GM19467 (cell line): Measurements from ENCODE around the gene GPR39.

Experiments
- ATAC-seq: cut with Tn5 transposase; IDR thresholded peaks from one replicate; pipeline ENCODE4 v1.9.1; 2021; ENCODE audit warnings: mild to moderate bottlenecking, moderate library complexity; ENCODE audit not compliant: unreplicated experiment

GPR39 gene

DNA sequence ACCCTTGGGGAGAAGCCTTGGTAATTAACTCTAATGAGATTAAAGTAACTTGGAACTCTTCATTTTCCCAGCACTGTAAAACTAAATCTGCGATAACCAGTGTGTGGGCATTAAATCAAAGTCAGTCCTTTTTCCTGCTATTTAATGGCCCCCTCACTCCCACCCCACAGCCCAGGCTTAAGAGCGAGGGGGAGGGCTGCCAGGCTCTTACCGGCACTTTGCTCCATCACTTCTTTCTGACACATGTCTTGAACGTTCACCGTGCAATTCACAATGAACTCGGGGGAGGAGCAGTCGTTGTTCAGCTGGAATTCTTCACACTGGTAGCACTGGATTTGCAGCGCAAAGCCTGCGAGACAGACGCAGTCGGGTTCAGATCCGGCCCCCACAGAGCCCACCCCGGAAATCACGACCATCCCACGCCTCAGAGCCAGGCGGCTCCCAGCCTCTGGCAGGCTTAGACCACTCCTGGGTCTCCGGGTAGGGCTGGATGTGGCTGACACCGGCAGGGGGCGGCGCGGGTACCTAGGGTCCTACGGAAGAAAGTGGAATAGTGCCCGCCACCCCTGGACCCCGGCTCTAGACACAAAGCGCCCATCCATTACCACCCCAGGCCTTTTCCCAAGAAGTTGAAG is 251.7 kb downstream of the GPR39 start:
- no peak for ATAC-seq

DNA sequence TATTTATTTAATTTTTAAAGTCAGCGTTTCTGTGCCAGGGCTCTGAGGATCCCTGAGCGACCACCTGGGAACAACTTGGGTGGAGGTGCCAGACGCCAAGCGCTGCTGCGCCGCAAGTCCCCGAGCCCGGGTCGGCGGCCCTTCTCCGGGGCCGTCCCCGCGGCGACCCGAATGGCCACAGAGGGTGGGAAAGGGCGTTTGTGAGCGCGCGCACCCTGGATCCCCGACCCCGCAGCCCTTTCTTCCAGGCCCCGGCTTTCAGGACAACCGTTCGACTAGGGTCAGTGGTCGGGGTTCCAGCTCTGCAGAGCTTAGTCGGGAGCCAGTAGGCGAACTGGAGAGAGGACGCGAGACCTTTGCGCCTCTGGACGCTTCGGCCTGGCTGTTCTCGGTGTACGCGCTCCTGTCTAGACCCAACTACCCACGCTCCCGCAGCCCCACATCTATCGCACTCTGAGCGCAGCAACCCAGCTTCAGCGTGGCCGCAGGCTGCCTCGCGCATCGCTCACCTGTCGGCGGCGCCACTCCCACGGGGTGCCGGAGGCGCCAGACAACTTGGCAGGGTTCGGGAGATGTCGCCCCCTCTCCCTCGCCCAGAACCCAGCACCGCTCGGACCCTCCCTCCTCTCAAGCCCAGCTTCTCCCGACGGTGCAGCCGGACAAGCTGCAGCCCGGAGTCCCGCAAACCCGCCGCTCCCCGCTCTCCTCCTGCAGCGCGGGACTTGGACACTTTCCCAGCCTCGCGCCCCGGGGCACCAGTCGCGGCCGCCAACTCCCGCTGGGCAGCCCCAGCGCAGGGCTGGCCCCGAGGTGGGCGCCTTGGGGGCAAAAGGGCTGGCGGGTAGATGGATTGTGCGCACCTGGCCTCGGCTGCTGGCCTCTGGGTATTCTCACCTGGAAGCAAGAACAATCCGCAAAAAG is 252.6 kb downstream of the GPR39 start:
- no peak for ATAC-seq

DNA sequence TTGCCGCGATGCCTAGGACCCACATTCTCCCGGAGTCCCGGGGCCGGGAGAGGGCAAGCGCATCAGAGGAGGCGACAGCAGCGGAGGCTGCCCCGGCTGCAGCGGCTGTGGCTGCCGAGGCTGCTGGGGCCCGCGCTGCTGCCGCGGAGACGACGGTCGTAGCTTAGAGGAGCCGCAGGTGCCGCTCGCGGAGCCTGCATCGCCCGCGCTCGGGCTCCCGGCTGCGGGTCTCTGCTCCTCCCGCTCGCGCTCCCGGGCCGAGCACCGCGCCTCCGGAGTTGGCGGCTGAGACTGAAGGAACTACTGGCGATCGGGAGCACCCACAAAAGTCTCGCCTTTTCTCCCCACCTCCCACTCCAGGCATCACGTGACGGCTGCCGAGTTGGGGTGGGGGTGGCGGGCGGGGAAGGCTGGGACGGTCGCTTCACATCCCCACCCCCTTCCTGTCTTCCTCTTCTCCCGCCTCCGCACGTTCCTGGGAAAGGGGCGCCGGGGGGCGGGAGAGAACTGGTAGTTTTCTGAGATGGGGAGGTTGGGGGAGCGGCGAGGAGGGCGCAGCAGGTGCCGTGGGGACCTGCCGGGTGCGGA is 253.4 kb downstream of the GPR39 start, which contains the start of gene LYPD1:
TSS of gene LYPD1 (minus strand) at position 298 of the 588 bp plus-strand sequence. CDS start at position 25, 273 bp downstream.
- no peak for ATAC-seq

DNA sequence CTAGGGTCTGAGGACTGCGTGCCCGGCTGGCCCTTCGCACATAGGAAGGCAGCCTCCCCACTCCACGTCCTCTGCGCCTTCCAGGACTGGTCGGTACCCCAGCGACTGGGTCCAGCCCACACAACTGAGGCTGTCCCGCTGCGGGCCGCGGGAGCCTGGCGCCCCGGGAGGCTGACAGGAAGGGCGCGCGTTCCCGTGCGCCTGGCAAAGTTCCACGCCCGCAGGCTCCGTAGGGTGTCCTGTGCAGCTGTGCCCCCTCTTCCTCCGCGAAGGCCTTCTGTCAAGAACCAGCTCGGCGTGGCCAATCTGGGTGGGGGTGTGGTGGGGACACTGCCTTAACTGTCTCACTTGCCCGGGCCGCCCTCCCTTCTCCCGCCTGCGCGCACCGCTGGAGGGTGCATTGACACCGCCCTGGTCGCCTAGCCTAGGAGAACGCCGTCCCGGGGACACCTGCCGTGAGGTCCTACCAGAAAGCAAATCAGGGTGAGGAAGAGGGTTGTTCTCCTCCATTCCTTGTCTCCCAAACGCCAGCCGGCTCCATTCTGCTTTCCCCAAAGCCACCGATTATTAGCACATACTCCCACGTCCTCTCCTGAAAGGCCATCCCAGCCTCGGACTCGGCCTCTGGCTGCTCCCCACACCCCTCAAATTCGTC is 254.0 kb downstream of the GPR39 start:
- no peak for ATAC-seq

DNA sequence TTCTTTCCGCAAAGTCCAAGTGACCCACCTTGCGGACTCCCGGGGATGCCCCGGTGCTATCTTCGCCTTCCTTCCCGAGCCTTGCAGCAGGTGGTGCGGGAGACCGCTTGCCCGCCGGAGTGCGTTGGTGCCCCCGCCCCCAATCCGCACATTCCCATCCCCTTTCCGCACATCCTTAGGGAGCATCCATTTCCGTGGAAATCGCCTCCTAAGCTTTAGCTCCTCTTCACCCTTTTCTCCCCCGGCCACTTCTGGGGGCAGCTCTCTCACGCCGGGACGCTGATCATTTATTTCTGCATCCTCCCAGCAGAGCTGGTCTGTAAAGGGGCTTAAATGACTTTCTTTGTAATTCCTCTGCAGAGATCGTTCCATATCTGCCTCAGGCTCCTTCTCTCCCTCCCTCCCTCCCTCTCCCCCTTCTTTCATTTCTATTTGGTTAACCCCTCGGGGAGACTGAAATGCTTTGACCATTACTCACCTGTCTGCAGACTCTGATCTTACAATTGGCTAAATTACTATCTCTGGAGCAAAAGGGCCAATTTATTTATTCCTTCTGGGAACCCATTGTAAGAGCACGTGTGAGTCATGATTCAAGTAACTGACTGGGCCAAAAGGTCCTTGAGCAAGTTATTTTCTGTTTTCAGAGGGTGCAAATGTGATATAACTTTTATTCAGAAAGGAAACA is 254.7 kb downstream of the GPR39 start:
- no peak for ATAC-seq

DNA sequence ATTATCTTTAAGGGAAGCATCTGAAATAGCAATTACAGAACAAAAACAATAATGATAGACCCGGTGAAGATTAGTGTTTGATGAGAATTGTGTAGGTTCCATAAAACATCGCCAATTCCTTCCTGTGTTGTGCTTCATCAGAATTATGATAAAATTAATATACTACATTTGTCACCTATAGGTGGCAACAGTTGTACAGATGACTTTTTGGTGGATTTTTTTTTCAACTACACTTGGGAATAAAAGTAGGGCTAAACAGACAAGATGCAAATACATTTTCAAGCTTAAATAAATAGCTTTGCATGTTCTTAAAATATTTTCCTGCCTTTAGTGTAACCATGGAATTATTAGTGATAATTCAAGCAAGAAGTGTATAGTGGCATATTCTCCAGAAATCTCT is 260.4 kb downstream of the GPR39 start:
- ATAC-seq: no peak

DNA sequence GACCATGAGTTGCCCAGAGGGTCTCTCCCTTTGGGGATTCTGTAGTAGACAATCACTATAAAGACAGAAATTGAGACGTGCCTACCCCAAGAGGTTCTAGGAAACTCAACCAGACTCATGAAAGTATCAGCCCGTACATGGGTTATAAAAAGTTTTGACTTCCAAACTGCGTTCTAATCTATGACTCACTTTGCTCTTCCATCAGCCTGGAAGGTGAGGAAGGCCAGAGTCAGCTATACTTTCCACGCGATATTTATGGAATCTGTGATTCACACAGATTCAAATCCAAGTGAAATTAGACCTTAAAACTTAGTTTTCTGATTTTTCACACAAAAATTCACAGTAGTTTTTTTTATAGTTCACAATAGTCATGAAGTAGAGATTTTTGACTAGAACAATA is 261.1 kb downstream of the GPR39 start:
- ATAC-seq: no peak

DNA sequence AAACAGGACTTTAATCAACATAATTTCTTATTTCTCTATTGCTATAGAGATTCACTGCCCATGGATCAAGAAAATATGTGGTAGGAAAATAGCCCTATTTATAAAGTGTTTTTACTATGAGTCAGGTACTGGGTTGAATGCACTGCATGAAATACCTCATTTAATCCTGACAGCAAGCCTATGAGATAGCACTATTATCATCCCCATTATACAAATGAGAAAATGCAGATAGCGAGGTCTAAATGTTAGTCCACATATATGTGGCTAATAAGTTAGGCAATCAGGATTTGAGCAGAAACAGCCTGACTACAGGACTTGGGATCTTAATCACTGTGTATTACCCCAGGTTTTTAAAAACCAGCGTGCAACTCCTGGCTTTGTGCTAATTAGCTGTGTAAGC is 261.9 kb downstream of the GPR39 start:
- ATAC-seq: no peak

DNA sequence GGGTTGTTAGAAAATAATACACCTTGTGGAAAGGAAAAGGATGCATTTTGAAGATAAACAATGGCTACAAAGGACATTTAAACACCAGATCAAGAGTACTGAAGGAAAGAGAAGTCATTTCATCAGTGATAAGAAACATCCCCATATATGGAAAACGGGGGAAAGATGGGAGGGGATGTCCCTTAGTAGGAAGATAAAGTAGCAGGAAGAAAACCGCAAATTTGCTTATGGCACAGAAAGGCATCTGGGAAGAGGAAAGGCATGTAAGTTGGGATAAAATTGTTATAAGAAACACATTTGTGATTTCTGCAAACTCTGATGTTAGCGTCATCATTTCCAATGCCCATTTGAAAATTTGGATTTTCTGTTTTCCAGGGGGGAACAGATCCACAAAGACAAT is 263.9 kb downstream of the GPR39 start:
- no peak for ATAC-seq

DNA sequence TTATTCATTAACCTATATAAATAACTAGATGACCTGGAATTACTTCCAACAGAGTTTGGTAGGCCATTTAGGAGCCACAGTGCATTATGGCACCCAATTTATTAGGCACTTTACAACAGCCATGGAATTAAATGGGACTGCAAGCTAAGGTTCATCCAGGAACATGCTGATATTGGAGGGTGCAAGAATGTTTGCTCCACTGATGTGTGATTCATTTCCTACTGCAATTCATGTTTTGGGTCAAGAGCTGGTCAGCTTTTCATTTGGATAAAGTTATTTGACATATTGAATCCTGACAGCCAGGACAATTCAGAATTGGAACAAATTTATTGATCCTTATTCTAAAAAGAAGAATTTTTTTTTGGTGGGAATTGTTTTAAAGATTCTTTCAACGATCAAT is 265.2 kb downstream of the GPR39 start:
- ATAC-seq: no peak

DNA sequence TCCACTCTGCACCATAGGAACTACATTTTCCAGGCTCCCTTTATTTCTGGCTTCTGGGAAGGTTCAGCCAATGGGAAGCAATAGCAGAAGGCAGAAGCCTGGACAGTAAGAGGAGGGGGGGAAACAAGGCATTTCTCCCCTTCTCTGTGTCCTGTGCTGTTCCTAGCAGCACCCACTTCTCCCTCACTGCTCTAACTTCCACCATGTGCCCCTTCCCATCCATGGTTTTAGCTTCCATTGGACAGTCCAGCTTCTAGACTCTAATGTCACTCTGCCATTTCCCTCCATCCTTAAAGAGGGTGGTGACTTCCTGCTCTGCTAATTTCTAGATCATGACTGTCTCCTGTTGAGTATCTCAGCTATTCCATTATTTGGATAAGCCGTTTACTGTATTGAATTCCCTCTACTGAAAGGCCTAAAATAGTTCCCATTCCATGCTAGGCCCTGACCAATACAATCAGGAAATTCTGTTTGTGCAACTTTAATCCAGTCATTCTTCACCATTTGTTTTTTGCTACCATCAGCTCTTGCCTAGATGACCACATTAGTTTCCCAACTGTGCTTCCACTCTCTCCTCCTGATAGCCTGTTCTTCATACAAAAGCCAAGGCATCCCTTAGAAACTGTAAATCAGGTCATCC is 274.2 kb downstream of the GPR39 start:
- ATAC-seq: no peak

DNA sequence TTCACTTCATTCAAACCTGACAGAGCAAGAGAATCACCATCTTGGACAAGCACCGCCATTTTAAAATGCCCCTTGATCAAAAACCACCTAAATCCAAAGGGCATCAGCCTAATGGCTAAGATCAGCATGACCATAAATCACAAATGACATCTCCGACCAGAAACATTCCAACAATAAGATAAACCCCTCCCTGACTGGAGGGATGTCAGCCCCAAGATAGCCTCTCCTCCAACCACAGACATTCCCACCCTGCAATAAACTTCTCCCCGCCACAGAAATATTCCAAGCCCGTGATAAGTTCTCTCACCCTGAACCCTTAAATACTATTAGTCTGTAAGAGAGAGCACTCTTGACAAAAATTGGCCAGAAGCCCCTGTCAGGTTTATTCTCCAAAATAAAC is 275.0 kb downstream of the GPR39 start:
- no peak for ATAC-seq

DNA sequence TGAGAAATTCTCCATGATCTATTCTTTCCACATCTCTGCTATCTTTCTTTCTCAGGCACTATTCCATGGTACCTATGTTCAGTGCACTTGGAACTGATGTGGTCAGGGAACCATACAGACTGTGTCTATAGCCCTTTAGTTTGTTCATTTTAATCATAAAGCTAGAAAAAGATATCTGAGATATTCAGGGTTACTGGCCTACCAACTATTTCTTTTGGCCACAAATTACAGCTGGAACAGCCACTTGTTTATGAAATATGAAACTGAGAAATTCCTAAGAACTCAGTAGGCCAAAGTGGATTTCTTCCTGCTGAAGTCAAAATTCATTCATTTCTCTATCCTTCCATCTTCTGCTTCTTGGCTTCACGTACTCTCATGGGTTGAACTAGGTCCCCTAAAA is 276.2 kb downstream of the GPR39 start:
- ATAC-seq: no peak
